GM10266 (cell line): ENCODE results near the gene RYR2.

Experiments
- DNase-seq: peaks from one replicate; pipeline ENCODE4 v3.0.0; 2012; ENCODE audit errors: extremely low spot score
- CTCF ChIP-seq: IDR thresholded peaks from 2 replicates; pipeline ENCODE4 v1.5.1; 2012; ENCODE audit warnings: mild to moderate bottlenecking, low read depth; ENCODE audit not compliant: control insufficient read depth, insufficient read depth; ENCODE audit errors: missing control alignments

The RYR2 gene

GRCh38 chr1:237673631-237674030, 631.6 kb downstream of the RYR2 start:
- TF ChIP-seq CTCF: no peak
- DNase-seq: no peak

GRCh38 chr1:237677979-237678378, 636.0 kb downstream of the RYR2 start:
- no peak for DNase-seq
- TF ChIP-seq CTCF: no peak

- no peak for DNase-seq
- no peak for TF ChIP-seq CTCF
These were observed 637.7 kb downstream of the RYR2 start for GRCh38 chr1:237679687-237680086.

- no peak for DNase-seq
- no peak for TF ChIP-seq CTCF
These were observed 639.2 kb downstream of the RYR2 start for GRCh38 chr1:237681210-237681609.

GRCh38 chr1:237684236-237684635, 642.3 kb downstream of the RYR2 start:
- no peak for TF ChIP-seq CTCF
- DNase-seq: no peak

GRCh38 chr1:237685551-237685950, 643.6 kb downstream of the RYR2 start:
- no peak for TF ChIP-seq CTCF

GRCh38 chr1:237687804-237688203, 645.8 kb downstream of the RYR2 start:
- no peak for TF ChIP-seq CTCF
- no peak for DNase-seq

More at GRCh38 chr1:237685551-237685950, 643.6 kb downstream of the RYR2 start:
- DNase-seq: no peak

- TF ChIP-seq CTCF: no peak
- no peak for DNase-seq
These were observed 648.7 kb downstream of the RYR2 start for GRCh38 chr1:237690656-237691055.
